A673 (cell line): ENCODE measurements around the gene FMN2. TPM values are rescaled to one million over a fixed set of nuclear protein-coding genes. Genes with fewer than 3 reads are reported as not detected.

ENCODE experiments used
- BruUV-seq: library from RNA; stranded (reverse); fragments of 400-500 nt; replicated peaks from 2 replicates; lab custom pipeline; 2021; lab: Mats Ljungman, UMichigan
- CTCF ChIA-PET: fragments of 300-600 bp; sonication (Branson Sonifier 250); formaldehyde crosslinking; loops from one replicate; lab custom pipeline; 2022; ENCODE audit warnings: antibody characterized with exemption; lab: Charles Lee
- POLR2A ChIA-PET: fragments of 300-600 bp; sonication (Branson Sonifier 250); formaldehyde crosslinking; loops from one replicate; lab custom pipeline; 2022; ENCODE audit warnings: antibody characterized with exemption; ENCODE audit not compliant: low non-redundant PET; lab: Charles Lee
- DNase-seq: peaks from one replicate; pipeline ENCODE4 v3.0.0-alpha.2; 2015; ENCODE audit warnings: low spot score
- H3K27ac ChIP-seq: fragments of 200-600 bp; sonication (generic); 2 replicates; pipeline ENCODE4 v1.5.1; 2016; ENCODE audit warnings: mixed run types, low read depth, mild to moderate bottlenecking, mixed read lengths, antibody characterized with exemption, low read length; ENCODE audit not compliant: poor library complexity, severe bottlenecking
- H3K27me3 ChIP-seq: fragments of 200-600 bp; sonication (generic); replicated peaks from 2 replicates; pipeline ENCODE4 v1.6.1; 2017; ENCODE audit warnings: mixed run types, low read depth, mild to moderate bottlenecking, mixed read lengths, antibody characterized with exemption, low read length; ENCODE audit not compliant: insufficient read depth, poor library complexity
- H3K36me3 ChIP-seq: fragments of 200-600 bp; sonication (generic); 2 replicates; pipeline ENCODE4 v1.6.1; 2016; ENCODE audit warnings: mixed run types, mild to moderate bottlenecking, mixed read lengths, antibody characterized with exemption, low read length; ENCODE audit not compliant: insufficient read depth, poor library complexity, severe bottlenecking
- H3K4me1 ChIP-seq: fragments of 200-600 bp; sonication (generic); 2 replicates; pipeline ENCODE4 v1.6.1; 2017; ENCODE audit warnings: mixed run types, mild to moderate bottlenecking, mixed read lengths, antibody characterized with exemption, low read length; ENCODE audit not compliant: insufficient read depth, poor library complexity, severe bottlenecking
- H3K4me3 ChIP-seq: fragments of 200-600 bp; sonication (generic); 2 replicates; pipeline ENCODE4 v1.5.1; 2016; ENCODE audit warnings: low read depth, mixed run types, mild to moderate bottlenecking, mixed read lengths, low read length; ENCODE audit not compliant: poor library complexity, severe bottlenecking
- H3K9me3 ChIP-seq: fragments of 200-600 bp; sonication (generic); 2 replicates; pipeline ENCODE4 v1.6.1; 2016; ENCODE audit warnings: mixed run types, low read depth, mild to moderate bottlenecking, mixed read lengths, antibody characterized with exemption, low read length; ENCODE audit not compliant: poor library complexity, severe bottlenecking
- EZH2 ChIP-seq: fragments of 200-600 bp; sonication (generic); IDR thresholded peaks from 2 replicates; pipeline ENCODE4 v1.6.1; 2017; ENCODE audit warnings: borderline replicate concordance, low read depth, mild to moderate bottlenecking, mixed read lengths, antibody characterized with exemption, low read length; ENCODE audit not compliant: poor library complexity, severe bottlenecking
- intact Hi-C: fragments of 100-400 bp; cut with micrococcal nuclease; formaldehyde crosslinking; loops from one replicate; pipeline ENCODE4 v1.10.0; 2022; ENCODE audit not compliant: unreplicated experiment
- total RNA-seq: library from RNA; stranded (reverse); gene quantifications from 2 replicates; pipeline ENCODE4 v1.2.3, GENCODE V29; 2021
- TF ChIP-seq, protein P1 (sequence below): fragments of 300-800, 200-600 bp; sonication (generic); conservative IDR thresholded peaks from 2 replicates; pipeline ENCODE4 v1.5.1; 2017; ENCODE audit warnings: low read depth, mild to moderate bottlenecking, antibody characterized with exemption, low read length, moderate library complexity, mixed read lengths

Gene FMN2
- total RNA-seq, 1 experiment from 2014 or later = not detected

DNA sequence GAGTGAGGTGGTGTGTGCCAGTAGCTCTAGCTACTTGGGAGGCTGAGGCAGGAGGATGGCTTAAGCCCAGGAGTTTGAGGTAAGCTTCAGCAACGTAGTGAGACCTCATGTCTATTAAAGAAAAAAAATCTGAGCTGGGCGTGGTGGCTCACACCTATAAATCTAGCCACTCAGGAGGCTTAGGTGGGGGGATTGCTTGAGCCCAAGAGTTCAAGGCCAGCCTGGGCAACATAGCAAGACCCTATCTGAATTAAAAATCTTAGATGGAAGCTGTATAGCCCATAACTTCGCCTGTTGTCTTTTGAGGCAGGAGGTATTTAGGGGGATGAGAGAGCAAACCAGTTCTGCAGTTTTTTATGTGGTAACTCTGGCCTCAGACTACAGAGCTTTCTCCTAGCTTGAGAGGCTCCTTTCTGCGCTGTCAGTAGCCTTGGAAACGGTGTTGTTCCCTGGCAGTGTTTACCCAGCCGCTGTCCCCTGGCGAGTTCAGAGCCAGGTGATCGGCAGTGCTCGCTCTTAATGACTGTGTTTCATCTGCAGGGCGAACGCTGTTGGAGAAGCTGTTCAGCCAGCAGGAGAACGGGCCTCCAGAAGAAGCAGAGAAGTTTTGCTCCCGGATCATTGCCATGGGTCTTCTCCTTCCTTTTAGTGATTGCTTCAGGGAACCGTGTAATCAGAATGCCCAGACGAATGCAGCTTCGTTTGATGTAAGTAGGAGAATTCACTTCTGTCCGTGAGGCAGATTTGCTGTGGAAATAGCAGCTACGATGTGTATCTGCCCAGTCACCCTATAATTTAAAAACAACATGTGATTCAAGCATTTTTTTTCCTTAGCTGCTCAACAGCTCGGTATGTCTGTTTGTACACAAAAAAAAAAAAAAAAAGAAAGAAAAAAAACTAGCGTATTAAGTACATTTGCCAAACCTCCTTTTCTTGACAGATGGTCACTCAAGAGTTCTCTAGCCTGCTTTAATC lies 31.2 kb downstream of the FMN2 start:
- Histone ChIP-seq H3K4me1 (no peaks in the 10 kb centered on the region), H3K27me3 (no peaks in the 10 kb centered on the region), H3K36me3 (no peaks in the 10 kb centered on the region), H3K27ac (no peak overlapping the region), H3K9me3 (no peaks in the 10 kb centered on the region), H3K4me3 (no peak overlapping the region)
- ChIA-PET POLR2A (no interaction called here), CTCF (no interaction called here)
- no peak for DNase-seq
- TF ChIP-seq, protein P1, sequence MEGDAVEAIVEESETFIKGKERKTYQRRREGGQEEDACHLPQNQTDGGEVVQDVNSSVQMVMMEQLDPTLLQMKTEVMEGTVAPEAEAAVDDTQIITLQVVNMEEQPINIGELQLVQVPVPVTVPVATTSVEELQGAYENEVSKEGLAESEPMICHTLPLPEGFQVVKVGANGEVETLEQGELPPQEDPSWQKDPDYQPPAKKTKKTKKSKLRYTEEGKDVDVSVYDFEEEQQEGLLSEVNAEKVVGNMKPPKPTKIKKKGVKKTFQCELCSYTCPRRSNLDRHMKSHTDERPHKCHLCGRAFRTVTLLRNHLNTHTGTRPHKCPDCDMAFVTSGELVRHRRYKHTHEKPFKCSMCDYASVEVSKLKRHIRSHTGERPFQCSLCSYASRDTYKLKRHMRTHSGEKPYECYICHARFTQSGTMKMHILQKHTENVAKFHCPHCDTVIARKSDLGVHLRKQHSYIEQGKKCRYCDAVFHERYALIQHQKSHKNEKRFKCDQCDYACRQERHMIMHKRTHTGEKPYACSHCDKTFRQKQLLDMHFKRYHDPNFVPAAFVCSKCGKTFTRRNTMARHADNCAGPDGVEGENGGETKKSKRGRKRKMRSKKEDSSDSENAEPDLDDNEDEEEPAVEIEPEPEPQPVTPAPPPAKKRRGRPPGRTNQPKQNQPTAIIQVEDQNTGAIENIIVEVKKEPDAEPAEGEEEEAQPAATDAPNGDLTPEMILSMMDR = no peak
- no peak for TF ChIP-seq EZH2
- no TSS peak for BruUV-seq
- intact Hi-C loops = no loop called here

DNA sequence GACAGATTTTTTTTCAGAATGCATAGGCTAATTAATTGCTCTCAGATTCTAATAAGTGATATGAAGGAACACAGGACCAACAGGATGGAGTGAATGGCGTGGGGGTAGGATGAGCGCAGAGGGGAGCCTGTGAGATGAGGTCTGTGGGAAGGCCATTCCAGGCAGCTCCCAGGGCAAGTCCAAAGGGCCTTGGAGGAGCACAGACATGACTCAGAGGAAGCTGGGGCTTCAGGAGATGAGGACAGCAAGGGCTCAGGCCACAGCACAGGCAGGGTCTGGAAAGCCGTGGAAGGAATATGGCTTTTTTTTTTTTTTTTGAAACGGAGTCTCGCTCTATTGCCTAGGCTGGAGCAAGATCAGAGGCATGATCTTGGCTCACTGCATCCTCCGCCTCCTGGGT lies 35.1 kb downstream of the FMN2 start:
- H3K4me3 ChIP-seq = no peak overlapping the region
- no peak overlapping the region for H3K27ac ChIP-seq
- ChIA-PET CTCF (no interaction called here), POLR2A (no interaction called here)
- no peaks in the 10 kb centered on the region for H3K36me3 ChIP-seq
- H3K9me3 ChIP-seq = no peaks in the 10 kb centered on the region
- H3K4me1 ChIP-seq = no peaks in the 10 kb centered on the region
- no peaks in the 10 kb centered on the region for H3K27me3 ChIP-seq
- TF ChIP-seq, protein P1 = no peak
- TF ChIP-seq EZH2 = no peak
- DNase-seq = no peak
- intact Hi-C loops = no loop called here
- no TSS peak for BruUV-seq

DNA sequence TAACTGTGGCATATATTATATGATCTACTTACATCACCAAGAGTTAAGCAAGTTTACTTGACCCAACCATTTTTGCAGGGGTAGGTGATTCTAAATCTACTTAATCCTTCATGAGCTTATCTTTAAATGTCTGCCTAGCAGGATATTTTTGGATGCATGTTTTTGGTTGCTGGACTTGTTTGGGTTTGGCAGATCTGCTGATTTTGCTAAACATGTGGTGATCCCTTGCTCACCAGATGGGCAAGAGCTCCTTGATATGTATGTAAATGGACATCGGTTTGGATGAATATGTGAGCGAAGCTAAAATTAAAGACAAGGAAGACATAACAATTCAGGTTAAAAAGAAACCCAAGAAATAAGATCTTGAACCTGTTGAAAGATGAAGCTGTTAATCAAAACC lies 36.7 kb downstream of the FMN2 start:
- Histone ChIP-seq H3K9me3 (no peaks in the 10 kb centered on the region), H3K4me3 (no peak overlapping the region), H3K27me3 (no peaks in the 10 kb centered on the region), H3K4me1 (no peaks in the 10 kb centered on the region), H3K27ac (no peak overlapping the region), H3K36me3 (no peaks in the 10 kb centered on the region)
- DNase-seq = no peak
- intact Hi-C loops = no loop called here
- TF ChIP-seq, protein P1 = no peak
- no peak for TF ChIP-seq EZH2
- BruUV-seq = no TSS peak
- ChIA-PET CTCF (no interaction called here), POLR2A (no interaction called here)
